ENCODE results near the gene ZNF652. TPM values are rescaled to one million over a fixed set of nuclear protein-coding genes. Genes with fewer than 3 reads are reported as not detected.
"Not testable (repeated sequence)": the region's sequence is repeated elsewhere in the genome, so short reads cannot be mapped to it uniquely, and the experiment has no call there.

ZNF652 gene
- total and polyA plus RNA-seq, 2 experiments from 2014 or later = 36.2 to 54.5 TPM

DNA sequence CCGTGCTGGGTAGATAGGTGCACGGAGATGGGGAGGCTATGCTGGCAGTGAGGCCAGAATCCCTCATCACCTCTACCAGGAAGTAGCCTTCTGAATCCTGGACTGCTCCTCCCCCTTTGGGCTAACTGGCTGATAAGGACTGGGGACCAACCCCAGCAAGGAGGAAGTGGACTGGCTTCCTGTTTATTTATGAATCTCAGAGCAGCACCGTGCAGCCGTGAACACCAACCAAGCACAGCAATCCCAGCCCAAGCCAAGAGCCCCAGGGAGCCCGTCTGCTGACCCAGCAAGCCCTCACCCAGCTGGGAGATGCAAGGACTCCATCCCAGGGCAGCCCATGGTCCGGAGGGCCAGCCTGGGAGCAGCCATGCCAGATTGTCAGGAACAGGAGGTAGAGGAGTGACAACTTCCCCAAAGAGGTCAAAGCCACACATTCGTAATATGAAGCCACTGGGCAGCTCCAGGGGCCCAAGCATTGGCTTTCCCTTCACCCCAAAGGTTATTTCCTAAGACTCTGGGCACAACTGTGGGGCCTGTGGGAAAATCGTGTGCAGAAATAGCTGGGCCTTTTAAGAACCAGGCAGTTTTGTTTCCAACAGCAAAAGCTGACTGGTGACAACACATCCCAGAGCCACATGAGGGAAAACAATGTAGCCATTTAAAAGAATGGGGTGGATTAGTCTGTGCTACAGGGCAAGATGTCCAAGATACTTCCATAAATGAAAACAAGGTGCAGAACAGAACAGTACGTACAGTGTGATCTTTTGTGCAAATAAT is 28.7 kb upstream of the ZNF652 start:
- Mint-ChIP-seq H3K4me1 (peaks cover 2% of the 10 kb centered on the region; the same call in 2 of the 3 replicates), H3K27ac (no peak overlapping the region), H3K4me3 (no peak overlapping the region), H3K36me3 (ENCODE audit: low read depth) (no peaks in the 10 kb centered on the region), H3K9me3 (no peaks in the 10 kb centered on the region), H3K27me3 (ENCODE audit: insufficient read depth, low read depth, poor library complexity) (peaks cover 12% of the 10 kb centered on the region)
- Histone ChIP-seq H3K4me2 (no peak overlapping the region), H3K4me1 (ENCODE audit: insufficient read depth) (no peaks in the 10 kb centered on the region), H3K36me3 (ENCODE audit: insufficient read depth) (no peaks in the 10 kb centered on the region), H2AFZ (peak overlapping the region; percentile 92), H3K9me2 (ENCODE audit: insufficient read depth) (no peaks in the 10 kb centered on the region), H3K4me3 (no peak overlapping the region), H3F3A (replicated peaks; ENCODE audit: low read depth) (no peaks in the 10 kb centered on the region), H3K79me2 (replicated peaks; ENCODE audit: insufficient read depth) (no peaks in the 10 kb centered on the region), H4K20me1 (replicated peaks; ENCODE audit: insufficient read depth) (no peaks in the 10 kb centered on the region), H3K27ac (ENCODE audit: low read depth) (no peak overlapping the region), H3K27me3 (ENCODE audit: insufficient read depth) (no peaks in the 10 kb centered on the region)
- DNase-seq (ENCODE audit: low spot score) (no peak), ATAC-seq (no peak)
- TF ChIP-seq REST (IDR thresholded peaks at IDR 0.05; ENCODE audit: unreplicated experiment) = no peak
- TF ChIP-seq STAT1 (IDR thresholded peaks at IDR 0.05; ENCODE audit: unreplicated experiment) = no peak
- TF ChIP-seq EZH2 (IDR thresholded peaks at IDR 0.05; ENCODE audit: low read depth, unreplicated experiment) = no peak
- TF ChIP-seq NANOG (IDR thresholded peaks at IDR 0.05; ENCODE audit: borderline replicate concordance) = no peak
- TF ChIP-seq POLR2AphosphoS5 (IDR thresholded peaks at IDR 0.05; ENCODE audit: low read depth) = no peak
- no peak for TF ChIP-seq CREB1 (CRISPR knock-in tag; IDR thresholded peaks at IDR 0.05; ENCODE audit: low read depth)
- TF ChIP-seq JUNB (IDR thresholded peaks at IDR 0.05; ENCODE audit: unreplicated experiment) = no peak
- TF ChIP-seq ZNF331 (CRISPR knock-in tag; IDR thresholded peaks at IDR 0.05; ENCODE audit: low read depth) = no peak

DNA sequence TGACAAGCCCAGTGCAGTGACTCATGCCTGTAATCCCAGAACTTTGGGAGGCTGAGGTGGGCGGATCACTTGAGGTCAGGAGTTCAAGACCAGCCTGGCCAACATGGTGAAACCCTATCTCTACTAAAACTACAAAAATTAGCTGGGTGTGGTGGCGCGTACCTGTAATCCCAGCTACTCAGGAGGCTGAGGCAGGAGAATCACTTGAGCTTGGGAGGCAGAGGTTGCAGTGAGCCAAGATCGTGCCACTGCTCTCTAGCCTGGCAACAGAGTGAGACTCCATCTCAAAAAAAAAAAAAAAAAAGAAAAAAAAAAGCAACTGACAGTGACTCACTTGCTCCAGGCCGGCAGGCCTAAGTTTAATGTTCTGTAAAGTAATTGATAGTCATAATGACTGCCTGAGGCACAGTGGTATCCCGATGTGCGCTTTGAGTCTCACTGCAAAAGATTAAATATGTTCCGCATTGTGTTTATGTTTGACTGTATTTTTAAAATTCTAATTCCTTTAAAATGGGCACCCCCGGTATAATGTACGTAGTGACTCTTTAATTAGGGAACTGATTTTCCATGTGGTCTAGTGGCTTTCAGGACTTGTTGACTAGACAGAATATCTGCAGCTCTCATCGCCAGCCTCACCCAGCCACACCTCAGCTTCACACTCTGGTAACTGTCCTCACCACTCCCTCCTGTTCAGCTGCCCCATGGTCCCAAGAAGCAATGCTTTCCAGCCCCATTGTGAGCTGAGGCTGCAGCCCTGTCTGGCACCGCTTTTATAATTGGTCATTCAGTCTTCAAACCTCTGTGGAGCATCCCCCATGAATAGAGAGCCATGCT is 27.7 kb upstream of the ZNF652 start:
- not testable (repeated sequence) for H3K9me2 ChIP-seq (ENCODE audit: insufficient read depth); H3K4me2 ChIP-seq; H3K9me3 Mint-ChIP-seq; H3K4me1 Mint-ChIP-seq; H3K36me3 ChIP-seq (ENCODE audit: insufficient read depth); H3K27ac Mint-ChIP-seq; H3K79me2 ChIP-seq (replicated peaks; ENCODE audit: insufficient read depth); H4K20me1 ChIP-seq (replicated peaks; ENCODE audit: insufficient read depth); H3K36me3 Mint-ChIP-seq (ENCODE audit: low read depth); H3F3A ChIP-seq (replicated peaks; ENCODE audit: low read depth); H3K27ac ChIP-seq (ENCODE audit: low read depth); H3K27me3 ChIP-seq (ENCODE audit: insufficient read depth); ATAC-seq; DNase-seq (ENCODE audit: low spot score); H3K4me3 Mint-ChIP-seq; H3K4me3 ChIP-seq; H3K4me1 ChIP-seq (ENCODE audit: insufficient read depth)
- H2AFZ ChIP-seq = peak overlapping the region; percentile 92
- H3K27me3 Mint-ChIP-seq (ENCODE audit: insufficient read depth, low read depth, poor library complexity) = peaks cover 12% of the 10 kb centered on the region

All from GM23338 (cell line).